ENCODE results near the gene LYZL4. TPM values are rescaled to one million over a fixed set of nuclear protein-coding genes. Genes with fewer than 3 reads are reported as not detected.

The LYZL4 gene
- total RNA-seq, 4 donors from 2014 or later: not detected

DNA sequence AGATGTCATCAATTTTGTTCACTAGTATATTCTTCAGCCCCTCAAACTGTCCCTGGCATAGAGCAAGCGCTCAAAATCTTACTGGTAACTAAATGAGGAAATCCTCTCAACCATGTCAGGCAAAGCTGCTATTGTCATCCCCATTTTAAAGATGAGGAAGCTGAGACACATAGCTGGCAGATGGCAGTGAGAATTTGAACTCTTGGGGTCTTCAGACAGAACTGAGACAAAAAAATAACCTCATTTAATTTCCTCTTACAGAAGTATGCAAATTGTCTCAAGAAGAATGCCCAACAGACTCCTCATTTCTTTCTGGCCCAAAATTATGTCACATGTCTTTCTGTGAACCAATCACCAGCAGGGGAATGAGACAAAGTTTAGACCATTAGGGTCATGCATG is 40.2 kb upstream of the LYZL4 start:
- H3K36me3 ChIP-seq: no peaks in the 10 kb centered on the region
- no peak for TF ChIP-seq POLR2A (IDR thresholded peaks at IDR 0.05)
- TF ChIP-seq, protein P1, sequence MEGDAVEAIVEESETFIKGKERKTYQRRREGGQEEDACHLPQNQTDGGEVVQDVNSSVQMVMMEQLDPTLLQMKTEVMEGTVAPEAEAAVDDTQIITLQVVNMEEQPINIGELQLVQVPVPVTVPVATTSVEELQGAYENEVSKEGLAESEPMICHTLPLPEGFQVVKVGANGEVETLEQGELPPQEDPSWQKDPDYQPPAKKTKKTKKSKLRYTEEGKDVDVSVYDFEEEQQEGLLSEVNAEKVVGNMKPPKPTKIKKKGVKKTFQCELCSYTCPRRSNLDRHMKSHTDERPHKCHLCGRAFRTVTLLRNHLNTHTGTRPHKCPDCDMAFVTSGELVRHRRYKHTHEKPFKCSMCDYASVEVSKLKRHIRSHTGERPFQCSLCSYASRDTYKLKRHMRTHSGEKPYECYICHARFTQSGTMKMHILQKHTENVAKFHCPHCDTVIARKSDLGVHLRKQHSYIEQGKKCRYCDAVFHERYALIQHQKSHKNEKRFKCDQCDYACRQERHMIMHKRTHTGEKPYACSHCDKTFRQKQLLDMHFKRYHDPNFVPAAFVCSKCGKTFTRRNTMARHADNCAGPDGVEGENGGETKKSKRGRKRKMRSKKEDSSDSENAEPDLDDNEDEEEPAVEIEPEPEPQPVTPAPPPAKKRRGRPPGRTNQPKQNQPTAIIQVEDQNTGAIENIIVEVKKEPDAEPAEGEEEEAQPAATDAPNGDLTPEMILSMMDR (IDR thresholded peaks at IDR 0.05): no peak
- no peak overlapping the region for H3K4me3 ChIP-seq
- 100% methylated on average over 1 of the region's 1 CpG for whole genome bisulfite sequencing, 2 donors
- no peak for DNase-seq
- intact Hi-C loops (cut with DNase I): no loop called here
- peaks cover 0 to 13% (median 6%) of the 10 kb centered on the region in 3 donors for H3K4me1 ChIP-seq
- H3K27ac ChIP-seq: no peak overlapping the region
- peaks cover 0 to 6% (median 0%) of the 10 kb centered on the region in 3 donors for H3K9me3 ChIP-seq
- no peaks in the 10 kb centered on the region for H3K27me3 ChIP-seq

DNA sequence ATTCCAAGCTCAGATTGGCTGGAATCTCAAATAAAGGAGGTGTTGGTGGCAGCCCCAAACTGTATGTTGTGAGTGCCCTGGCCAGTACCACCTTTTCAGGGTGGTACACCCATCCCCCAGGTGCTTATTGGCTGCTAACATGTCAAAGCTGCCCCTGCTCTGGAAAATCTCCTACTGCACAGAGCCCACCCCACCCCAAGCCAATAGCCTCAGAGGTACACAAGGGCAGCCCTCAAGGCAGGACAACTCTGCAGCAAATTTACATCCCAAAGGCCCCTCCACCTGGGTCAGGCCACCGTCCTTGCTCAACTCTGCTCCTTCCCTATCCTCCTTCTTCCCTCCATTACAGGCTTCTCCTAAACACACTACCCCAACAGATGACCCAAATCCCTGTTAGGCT is 37.1 kb upstream of the LYZL4 start:
- TF ChIP-seq, protein P1 (IDR thresholded peaks at IDR 0.05): no peak
- no peak for TF ChIP-seq POLR2A (IDR thresholded peaks at IDR 0.05)
- 83 to 86% methylated on average over 1 of the region's 1 CpG for WGBS, 2 donors
- intact Hi-C loops (cut with DNase I): no loop called here

DNA sequence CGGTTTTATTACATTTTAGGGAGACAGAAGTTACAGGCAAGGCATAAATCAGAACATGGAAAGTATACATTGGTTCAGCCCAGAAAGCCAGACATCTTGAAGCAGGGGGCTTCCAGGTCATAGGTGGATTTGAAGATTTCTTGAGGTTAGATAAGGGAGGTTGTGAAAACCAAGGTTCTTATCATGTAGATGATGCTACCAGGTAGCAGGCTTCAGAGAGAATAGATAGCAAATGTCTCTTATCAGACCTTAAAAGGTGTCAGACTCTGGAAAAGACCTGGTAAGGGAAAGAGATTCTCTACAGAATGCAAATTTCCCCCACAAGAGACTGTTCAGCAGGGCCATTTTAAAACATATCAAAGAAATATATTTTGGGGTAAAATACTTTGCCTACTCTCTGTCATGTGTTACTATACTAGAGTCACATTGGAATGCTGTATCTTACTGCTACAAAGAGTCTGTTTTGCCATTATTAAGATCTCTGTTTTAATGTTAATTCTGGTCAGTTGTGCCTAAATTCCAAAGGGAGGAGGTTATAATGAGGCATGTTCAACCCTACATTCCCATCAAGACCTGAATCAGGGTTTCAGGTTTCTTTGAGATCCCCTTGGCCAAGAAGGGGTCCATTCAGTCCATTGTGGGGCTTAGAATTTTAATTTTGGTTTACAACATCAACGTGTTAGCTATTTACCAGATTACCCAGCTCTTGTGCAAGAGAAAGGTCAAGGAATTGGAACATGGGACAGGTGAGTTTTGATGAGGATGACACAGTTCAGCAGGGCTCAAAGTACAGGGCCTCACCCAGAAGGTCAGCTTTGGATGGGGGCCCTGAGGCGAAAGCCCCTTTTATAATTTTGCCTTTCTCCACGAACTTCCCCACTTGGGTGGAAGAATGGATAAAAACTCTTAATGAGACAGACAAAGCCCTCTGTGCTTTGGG is 36.0 kb upstream of the LYZL4 start:
- intact Hi-C loops (cut with DNase I): no loop called here
- no peak for DNase-seq
- peaks cover 0 to 34% (median 0%) of the 10 kb centered on the region in 4 donors for H3K27me3 ChIP-seq
- H3K27ac ChIP-seq: no peak overlapping the region
- no peaks in the 10 kb centered on the region for H3K36me3 ChIP-seq
- H3K4me1 ChIP-seq: peaks cover 0 to 5% (median 0%) of the 10 kb centered on the region in 3 donors
- no peak overlapping the region for H3K4me3 ChIP-seq
- H3K9me3 ChIP-seq: no peaks in the 10 kb centered on the region
- 78 to 92% methylated on average over 3 to 4 of the region's 4 CpGs for WGBS, 2 donors
- no peak for TF ChIP-seq POLR2A (IDR thresholded peaks at IDR 0.05)

More for the DNA sequence above, 37.1 kb upstream of the LYZL4 start:
- Histone ChIP-seq H3K36me3 (no peaks in the 10 kb centered on the region), H3K9me3 (no peaks in the 10 kb centered on the region), H3K27ac (no peak overlapping the region), H3K4me1 (peaks cover 0 to 13% (median 6%) of the 10 kb centered on the region in 3 donors), H3K27me3 (peaks cover 0 to 23% (median 0%) of the 10 kb centered on the region in 4 donors), H3K4me3 (no peak overlapping the region)
- no peak for DNase-seq

DNA sequence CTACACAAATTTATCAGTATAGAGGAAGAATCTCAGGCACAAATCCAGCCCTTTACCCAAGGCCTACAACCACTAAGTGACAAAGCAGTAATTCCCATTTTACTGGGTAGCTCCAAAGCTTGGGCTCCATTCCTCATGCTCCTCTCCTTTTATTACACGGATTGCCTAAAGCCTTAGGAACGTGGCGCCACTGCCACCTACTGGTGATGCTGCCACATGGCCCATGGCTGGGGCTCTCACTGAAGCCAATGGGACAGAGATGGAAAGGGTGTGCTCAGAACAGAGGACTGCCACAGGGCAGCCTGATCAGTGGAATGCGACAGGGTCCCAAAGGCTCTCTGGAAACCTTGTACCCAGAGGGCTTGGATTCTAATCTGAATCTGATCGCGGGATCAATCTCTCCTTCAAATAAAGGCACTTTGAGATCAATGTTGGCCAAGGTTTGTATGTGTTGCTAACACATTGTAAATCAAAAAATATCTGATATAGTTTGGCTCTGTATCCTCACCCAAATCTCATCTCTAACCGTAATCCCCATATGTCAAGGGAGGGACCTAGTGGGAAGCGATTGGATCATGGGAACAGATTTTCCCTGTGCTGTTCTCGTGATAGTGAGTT is 33.5 kb upstream of the LYZL4 start:
- peaks cover 0 to 55% (median 0%) of the 10 kb centered on the region in 4 donors for H3K27me3 ChIP-seq
- WGBS, 2 donors: 19 to 27% methylated on average over 8 of the region's 9 CpGs
- intact Hi-C loops (cut with DNase I): loop anchor here (5.0 kb wide), 2 partner anchors 197 to 212 kb away; no protein-coding TSS in a partner anchor
- no peaks in the 10 kb centered on the region for H3K9me3 ChIP-seq
- TF ChIP-seq, protein P1 (IDR thresholded peaks at IDR 0.05): peak; percentile 90 to 96 (median 91)
- no peak for TF ChIP-seq POLR2A (IDR thresholded peaks at IDR 0.05)
- H3K27ac ChIP-seq: no peak overlapping the region
- no peak overlapping the region for H3K4me3 ChIP-seq
- DNase-seq: no peak
- no peaks in the 10 kb centered on the region for H3K36me3 ChIP-seq
- H3K4me1 ChIP-seq: no peaks in the 10 kb centered on the region

DNA sequence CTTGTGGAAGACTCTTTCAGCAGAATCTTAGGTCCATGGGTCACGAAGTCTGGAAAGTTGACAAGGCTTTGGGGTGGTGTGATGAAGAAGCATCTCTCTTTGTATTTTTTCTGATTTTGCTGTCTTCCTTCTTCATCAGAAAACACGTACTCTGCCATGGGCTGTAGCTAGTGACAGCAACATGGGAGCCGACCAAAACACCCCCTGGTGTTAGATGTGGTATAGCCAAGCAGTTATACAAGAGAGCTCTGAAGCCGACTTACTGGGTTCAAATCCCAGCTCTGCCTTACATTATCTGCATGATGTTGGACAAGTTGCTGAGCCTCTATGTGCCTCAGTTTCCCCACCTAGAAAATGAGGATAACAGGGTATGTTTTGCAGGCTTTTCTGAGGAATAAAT is 32.9 kb upstream of the LYZL4 start:
- TF ChIP-seq, protein P1 (IDR thresholded peaks at IDR 0.05): no peak
- Histone ChIP-seq H3K36me3 (no peaks in the 10 kb centered on the region), H3K27ac (no peak overlapping the region), H3K27me3 (peaks cover 0 to 55% (median 0%) of the 10 kb centered on the region in 4 donors), H3K4me3 (no peak overlapping the region), H3K9me3 (no peaks in the 10 kb centered on the region), H3K4me1 (no peaks in the 10 kb centered on the region)
- no peak for DNase-seq
- intact Hi-C loops (cut with DNase I): loop anchor here (5.0 kb wide), 2 partner anchors 196 to 211 kb away; no protein-coding TSS in a partner anchor
- 62 to 75% methylated on average over 4 of the region's 4 CpGs for WGBS, 2 donors
